Right kidney (tissue), 1 donor: ENCODE results near the gene KRTAP10-8.
"Not testable (repeated sequence)": the region's sequence is repeated elsewhere in the genome, so short reads cannot be mapped to it uniquely, and the experiment has no call there.

ENCODE experiments used
- DNase-seq: peaks from one replicate; pipeline ENCODE4 v3.0.0-alpha.2; 2016

The KRTAP10-8 gene

DNA sequence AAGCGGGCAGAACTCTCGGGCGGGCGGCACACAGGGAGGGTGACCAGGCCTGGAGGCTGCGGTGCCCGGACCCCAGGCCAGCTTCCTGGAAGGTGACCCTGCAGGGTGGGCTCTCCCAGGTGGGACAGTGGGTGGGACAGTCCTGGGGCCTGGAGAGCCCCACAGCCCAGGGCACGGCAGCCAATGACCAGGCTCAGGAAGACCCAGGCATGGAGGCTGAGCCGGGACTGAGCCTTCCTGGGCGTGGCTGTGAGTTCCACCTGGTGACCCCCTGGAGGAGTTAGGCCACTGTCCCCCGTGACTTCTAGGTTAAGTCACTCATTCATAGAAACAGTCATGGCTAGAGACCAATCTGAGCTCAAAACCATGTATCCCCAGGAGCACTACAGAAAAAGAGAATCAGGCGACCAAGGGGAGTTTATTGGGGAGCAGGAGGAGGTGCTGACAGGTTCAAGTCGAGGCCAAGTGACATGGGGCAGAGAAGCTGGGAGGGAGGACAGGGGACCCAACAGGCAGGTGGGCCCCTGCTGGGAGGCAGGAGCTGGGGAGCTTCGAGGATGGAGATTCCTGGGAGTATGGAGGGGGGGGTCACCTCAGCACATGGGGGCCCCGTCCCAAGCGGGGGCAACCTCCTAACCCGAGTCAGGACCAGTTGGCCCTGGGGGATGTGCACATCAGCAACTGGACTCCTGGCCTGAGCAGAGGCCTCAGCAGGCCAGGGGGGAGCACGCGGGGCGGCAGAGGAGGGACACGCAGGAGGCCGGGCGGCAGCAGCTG is 32.6 kb upstream of the KRTAP10-8 start:
- no peak for DNase-seq

GRCh38 chr21:44579833-44580144 is 32.1 kb upstream of the KRTAP10-8 start:
- DNase-seq, result no peak

GRCh38 chr21:44580231-44580821 is 31.6 kb upstream of the KRTAP10-8 start, which contains the start of gene KRTAP10-5:
TSS of gene KRTAP10-5 (minus strand) at chr21:44580604. CDS start at chr21:44580578, 26 bp downstream.
- not testable (repeated sequence) for DNase-seq

DNA sequence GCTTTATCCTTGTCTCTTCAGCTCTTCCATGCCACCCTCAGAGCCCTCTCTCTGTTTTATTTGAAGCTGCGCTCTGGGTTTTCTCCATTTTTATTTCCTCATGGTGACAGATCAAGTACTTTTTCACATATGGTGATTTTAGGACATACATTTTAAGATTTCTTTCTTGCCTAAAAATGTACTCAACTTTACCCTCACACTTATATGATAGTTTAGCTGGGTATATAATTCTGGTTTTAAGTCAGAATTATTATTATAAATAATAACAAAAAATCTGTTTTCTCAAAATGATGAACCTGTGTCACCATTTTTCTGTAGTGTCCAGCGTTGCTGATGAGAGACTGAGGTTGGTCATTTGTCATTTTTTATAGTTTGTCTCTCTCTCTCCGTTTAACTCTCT is 30.7 kb upstream of the KRTAP10-8 start:
- no peak for DNase-seq

DNA sequence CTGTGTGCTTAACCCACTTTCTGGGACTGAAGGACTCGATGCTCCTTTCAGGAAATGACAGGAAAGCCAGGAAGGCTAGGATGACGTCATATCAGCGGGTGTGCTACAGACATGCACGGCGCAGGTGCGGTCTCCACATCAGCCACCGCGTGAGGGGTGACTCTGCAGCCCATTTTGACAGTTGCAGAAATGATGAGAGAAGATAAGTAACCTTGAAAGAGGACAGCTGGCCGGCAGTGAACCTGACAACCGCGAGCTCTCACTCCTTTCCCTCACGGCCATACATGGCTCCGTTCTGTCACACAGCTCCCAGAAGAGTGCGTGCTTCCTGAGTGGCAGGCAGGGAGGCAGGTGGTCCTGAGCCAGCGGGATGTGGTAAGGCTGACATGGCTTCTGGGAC is 29.8 kb upstream of the KRTAP10-8 start:
- no peak for DNase-seq

- no peak for DNase-seq
Observed at GRCh38 chr21:44583089-44583799, 28.6 kb upstream of the KRTAP10-8 start.

DNA sequence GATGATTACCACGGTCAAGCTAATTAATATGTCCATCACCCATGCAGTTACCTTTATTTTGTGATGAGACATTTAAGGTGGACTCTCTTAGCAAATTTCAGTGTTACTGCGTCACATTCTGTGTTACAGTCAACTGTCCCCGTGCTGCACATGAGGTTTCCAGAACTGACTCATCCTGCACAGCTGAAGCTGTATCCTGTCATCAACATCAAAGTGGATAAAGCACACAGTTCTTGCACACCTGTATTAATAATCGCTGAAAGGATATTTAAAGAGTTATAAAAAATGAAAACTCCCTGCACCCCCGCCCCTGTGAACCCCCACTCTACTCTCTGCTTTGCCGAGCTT is 28.1 kb upstream of the KRTAP10-8 start:
- DNase-seq, result no peak

DNA sequence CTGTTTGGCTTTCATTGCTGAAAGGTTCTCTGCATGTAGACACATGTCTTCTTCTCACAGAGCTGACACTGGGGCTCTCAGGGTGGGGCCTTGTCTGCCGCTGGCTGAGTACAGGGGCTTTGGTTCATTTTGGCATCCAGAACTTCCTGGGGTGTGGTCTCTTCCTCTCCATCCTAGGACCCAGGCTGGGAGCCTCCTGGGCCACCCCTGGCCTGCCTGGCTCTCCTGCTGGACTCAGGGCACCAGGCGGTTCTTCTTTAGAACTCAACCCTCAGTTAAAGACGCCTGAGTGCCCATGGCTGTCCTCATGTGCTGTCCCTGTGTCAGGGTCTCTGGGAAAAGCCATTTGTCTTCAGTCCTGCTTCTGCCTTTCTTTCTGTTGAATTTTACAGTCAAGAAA is 26.0 kb upstream of the KRTAP10-8 start:
- no peak for DNase-seq

DNA sequence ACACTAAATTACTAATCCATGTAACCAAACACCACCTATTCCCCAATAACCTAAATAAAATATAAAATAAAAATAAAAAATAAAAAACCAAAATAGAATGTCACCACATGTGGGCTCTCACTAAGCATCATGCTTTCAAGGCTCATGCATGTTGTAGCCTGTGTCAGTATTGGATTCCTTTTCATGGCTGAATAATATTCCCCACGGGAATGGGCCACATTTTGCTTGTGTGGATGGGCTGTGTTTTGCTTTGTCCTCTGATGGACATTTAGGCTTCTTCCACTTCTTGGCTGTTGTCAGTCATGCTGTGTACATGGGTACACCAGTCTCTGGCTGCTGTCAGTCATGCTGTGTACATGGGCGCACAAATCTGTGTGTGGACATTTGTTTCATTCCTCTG is 22.8 kb upstream of the KRTAP10-8 start:
- no peak for DNase-seq

- DNase-seq, result no peak
Observed at GRCh38 chr21:44589586-44590305, 22.1 kb upstream of the KRTAP10-8 start.

- DNase-seq, result no peak
Observed at GRCh38 chr21:44590311-44590721, 21.6 kb upstream of the KRTAP10-8 start.

GRCh38 chr21:44590897-44591800 is 20.7 kb upstream of the KRTAP10-8 start:
- DNase-seq, result not testable (repeated sequence)

- DNase-seq, result not testable (repeated sequence)
Observed at GRCh38 chr21:44591801-44592130, 20.1 kb upstream of the KRTAP10-8 start.

DNA sequence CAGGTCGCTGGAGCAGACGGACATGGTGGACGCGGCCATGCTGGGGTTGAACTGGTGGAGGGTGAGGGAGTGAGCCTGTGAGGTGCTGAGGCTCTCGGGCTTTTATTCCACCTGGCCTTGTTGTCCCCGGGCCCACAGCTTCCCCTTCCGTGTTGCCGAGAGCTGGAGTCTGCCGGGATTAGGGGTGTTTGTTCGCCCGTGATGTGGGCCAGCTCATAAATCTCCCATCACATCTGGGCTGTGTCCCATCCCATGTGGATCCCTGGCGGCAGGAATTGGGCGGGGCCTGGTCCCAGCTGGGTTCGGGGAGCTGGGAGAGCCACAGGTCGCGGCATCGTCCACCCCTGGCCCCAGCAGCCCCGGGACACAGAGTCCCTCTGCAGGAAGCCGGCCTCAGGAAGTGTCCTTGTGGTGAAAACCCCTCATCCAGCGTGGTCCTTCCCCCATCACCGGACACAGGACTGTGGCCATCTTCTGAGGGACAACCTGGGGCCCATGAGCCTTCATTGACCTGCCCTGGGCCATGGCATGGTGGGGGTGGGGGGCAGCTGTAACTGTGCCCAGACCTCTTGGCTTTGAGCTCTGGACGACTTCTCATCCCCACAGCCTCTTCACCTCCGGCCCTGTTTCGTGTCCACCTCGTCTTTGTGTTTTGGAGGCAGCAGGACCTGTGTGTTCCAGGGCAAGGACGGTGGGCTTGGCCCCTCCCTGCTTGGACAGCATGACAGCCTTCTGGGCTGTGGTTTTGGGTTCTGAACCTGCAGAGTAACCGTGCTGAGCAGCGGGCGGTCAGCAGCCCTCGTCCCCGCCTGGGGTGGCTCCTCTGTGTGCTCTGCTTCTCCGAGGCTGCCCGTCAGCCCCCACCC is 19.2 kb upstream of the KRTAP10-8 start, which contains the start of gene KRTAP10-6:
TSS of gene KRTAP10-6 (minus strand) at position 60 of the 866 bp plus-strand sequence. CDS start at position 39, 21 bp downstream.
- DNase-seq, result no peak

DNA sequence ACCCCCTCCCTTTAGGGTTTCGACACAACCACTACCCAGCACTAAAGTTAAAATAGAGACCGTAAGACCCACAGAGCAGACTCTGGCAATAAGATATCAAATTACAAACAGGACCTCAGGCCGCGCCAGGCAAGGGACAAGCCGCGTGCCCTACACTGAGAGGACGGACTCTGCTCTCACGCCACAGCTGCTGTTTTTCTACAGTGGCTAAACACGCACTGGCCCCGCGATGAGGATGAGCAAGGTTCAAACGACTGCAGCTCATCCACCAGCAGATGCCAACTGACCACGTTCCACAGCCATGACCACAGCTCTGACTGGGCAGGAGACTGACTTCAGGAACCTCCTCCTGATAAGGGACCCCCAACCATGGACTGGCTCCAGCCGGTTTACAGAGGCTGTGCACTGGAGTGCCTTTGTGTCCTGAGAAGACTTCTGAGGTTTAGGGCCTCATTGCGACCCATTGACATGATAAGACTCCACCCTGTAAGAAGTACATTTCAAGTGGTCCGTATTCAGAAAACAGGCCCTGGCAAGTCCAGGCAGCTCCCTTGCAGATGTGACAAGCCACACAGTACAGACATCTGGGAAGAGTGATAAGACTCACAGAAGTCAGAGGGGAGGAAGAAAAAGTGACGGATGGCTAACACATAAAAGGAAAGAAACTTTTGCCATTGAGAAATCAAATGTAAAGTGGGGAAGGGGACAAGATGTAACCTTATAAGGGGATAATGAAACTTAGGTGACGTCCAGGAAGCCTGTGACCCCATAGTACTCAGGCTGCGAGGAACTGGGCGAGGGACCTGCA is 18.1 kb upstream of the KRTAP10-8 start:
- DNase-seq, result no peak

DNA sequence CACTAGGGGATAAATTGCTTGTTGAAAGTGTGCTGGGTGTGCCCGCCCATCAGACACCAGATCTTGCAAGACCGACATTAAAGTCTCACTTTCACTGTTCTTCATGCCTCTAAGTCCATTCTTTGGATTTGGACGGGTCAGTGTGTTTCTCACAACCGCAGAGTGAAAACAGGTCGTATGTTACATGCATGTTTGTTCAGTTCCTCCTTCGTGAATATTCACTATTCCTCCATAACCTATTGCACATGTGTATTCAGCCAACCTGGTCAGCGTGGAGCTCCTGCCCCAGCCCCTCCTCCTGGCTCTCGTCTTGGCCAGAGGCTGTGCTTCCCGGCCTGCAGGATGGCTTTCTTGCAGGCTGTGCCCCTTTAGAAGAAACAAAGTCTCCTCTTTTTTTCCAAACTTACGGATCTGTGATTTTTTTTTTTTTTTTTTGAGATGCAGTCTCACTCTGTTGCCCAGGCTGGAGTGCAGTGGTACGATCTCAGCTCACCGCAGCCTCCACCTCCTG is 17.4 kb upstream of the KRTAP10-8 start:
- DNase-seq, result no peak

DNA sequence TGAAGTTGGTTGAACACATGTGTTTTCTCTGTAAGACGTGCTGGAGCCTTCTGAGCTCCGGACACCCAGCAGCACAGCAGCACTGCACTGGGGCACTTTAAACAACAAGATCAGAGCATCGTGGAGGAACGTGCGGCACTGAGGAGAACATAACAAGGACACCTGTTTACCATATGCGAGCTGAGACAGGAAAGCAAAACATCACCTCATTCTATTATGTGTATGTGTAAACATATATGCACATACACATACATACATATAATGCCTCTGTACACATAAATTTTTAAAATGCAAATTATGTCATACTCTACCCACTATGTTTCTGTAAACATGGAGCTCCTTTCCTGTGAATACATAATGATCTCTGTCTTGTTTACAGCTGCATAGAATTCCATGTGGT is 16.4 kb upstream of the KRTAP10-8 start:
- no peak for DNase-seq

- DNase-seq, result no peak
Observed at GRCh38 chr21:44596068-44596725, 15.7 kb upstream of the KRTAP10-8 start.

GRCh38 chr21:44598061-44598460 is 13.8 kb upstream of the KRTAP10-8 start:
- DNase-seq, result no peak
